Panc1 (cell line): ENCODE results near the gene DTD1.

Experiments
- POLR2AphosphoS5 ChIP-seq: IDR thresholded peaks from 2 replicates; pipeline ENCODE4 v1.6.1; 2012; ENCODE audit warnings: mild to moderate bottlenecking, low read depth, low read length, moderate library complexity
- SIN3A ChIP-seq: IDR thresholded peaks from 2 replicates; pipeline ENCODE4 v1.6.1; 2012; ENCODE audit warnings: low read depth, mild to moderate bottlenecking, low read length, moderate library complexity, borderline replicate concordance; ENCODE audit not compliant: insufficient read depth
- TCF7L2 ChIP-seq: IDR thresholded peaks from 2 replicates; pipeline ENCODE4 v1.6.1; 2011; ENCODE audit warnings: mild to moderate bottlenecking, low read depth, low read length, inconsistent platforms
- TF ChIP-seq, protein P1 (sequence below): fragments of 450-650 bp; IDR thresholded peaks from 2 replicates; pipeline ENCODE4 v1.5.1; 2017; ENCODE audit warnings: mild to moderate bottlenecking
- TF ChIP-seq, protein P2 (sequence below), 2 experiments: IDR thresholded peaks; 2 replicates each; pipeline ENCODE4 v1.6.1; 2011 to 2012; ENCODE audit warnings: low read depth in 2 of 2, control low read depth in 1 of 2, low read length in 1 of 2, mild to moderate bottlenecking in 1 of 2, moderate library complexity in 1 of 2; ENCODE audit not compliant: insufficient read depth in 1 of 2

DNA sequence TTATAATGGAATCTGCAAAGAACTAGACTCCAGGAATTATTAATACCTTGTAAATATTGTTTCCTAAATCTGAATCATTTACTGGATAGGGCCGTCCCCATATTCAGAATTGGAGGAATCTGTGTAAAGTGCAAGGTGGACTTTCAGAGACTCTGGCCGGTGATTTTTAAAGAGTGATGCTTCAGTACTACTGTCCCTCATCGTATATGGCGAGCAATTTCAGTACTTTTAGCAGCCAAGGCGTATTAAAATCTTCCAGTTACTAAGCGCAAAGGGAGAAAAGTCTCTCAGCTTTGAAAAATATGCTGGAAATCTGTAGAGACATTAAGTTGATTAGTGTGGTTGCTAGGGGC, 20.1 kb upstream of the DTD1 start:
- TF ChIP-seq, protein P1, sequence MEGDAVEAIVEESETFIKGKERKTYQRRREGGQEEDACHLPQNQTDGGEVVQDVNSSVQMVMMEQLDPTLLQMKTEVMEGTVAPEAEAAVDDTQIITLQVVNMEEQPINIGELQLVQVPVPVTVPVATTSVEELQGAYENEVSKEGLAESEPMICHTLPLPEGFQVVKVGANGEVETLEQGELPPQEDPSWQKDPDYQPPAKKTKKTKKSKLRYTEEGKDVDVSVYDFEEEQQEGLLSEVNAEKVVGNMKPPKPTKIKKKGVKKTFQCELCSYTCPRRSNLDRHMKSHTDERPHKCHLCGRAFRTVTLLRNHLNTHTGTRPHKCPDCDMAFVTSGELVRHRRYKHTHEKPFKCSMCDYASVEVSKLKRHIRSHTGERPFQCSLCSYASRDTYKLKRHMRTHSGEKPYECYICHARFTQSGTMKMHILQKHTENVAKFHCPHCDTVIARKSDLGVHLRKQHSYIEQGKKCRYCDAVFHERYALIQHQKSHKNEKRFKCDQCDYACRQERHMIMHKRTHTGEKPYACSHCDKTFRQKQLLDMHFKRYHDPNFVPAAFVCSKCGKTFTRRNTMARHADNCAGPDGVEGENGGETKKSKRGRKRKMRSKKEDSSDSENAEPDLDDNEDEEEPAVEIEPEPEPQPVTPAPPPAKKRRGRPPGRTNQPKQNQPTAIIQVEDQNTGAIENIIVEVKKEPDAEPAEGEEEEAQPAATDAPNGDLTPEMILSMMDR: no peak
- TF ChIP-seq POLR2AphosphoS5 (no peak), SIN3A (no peak), TCF7L2 (no peak)
- TF ChIP-seq, protein P2, sequence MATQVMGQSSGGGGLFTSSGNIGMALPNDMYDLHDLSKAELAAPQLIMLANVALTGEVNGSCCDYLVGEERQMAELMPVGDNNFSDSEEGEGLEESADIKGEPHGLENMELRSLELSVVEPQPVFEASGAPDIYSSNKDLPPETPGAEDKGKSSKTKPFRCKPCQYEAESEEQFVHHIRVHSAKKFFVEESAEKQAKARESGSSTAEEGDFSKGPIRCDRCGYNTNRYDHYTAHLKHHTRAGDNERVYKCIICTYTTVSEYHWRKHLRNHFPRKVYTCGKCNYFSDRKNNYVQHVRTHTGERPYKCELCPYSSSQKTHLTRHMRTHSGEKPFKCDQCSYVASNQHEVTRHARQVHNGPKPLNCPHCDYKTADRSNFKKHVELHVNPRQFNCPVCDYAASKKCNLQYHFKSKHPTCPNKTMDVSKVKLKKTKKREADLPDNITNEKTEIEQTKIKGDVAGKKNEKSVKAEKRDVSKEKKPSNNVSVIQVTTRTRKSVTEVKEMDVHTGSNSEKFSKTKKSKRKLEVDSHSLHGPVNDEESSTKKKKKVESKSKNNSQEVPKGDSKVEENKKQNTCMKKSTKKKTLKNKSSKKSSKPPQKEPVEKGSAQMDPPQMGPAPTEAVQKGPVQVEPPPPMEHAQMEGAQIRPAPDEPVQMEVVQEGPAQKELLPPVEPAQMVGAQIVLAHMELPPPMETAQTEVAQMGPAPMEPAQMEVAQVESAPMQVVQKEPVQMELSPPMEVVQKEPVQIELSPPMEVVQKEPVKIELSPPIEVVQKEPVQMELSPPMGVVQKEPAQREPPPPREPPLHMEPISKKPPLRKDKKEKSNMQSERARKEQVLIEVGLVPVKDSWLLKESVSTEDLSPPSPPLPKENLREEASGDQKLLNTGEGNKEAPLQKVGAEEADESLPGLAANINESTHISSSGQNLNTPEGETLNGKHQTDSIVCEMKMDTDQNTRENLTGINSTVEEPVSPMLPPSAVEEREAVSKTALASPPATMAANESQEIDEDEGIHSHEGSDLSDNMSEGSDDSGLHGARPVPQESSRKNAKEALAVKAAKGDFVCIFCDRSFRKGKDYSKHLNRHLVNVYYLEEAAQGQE (IDR thresholded peaks at IDR 0.05; ENCODE audit: insufficient read depth in 1 of 2, low read depth in 2 of 2, low read length in 1 of 2): no peak
